C4-2B (cell line): ENCODE measurements around the gene HSD17B13.

ENCODE experiments used
- ZFX ChIP-seq: fragments of 450-650 bp; IDR thresholded peaks from 2 replicates; pipeline ENCODE4 v1.6.1; 2017
- TF ChIP-seq, protein P1 (sequence below): fragments of 450-650 bp; conservative IDR thresholded peaks from 2 replicates; pipeline ENCODE4 v1.5.1; 2017; ENCODE audit warnings: mild to moderate bottlenecking

DNA sequence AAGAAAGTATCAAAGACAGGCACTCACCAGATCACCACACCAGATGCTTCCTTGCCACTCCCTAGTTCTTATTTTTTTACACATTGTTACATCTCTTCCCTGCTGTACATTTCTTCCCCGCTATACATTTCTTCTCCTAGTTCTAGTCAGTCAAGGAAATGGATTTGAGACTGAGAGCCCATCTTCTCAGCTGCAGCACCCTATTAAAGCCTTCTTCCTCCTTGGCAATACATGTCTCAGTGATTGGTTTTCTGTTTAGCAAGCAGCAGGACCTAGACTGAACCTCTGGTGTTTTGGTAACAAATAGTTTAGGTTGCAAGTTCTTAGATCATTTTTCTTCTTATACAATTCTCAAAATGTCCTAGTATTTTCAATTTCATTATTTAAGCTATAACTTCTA, 66.9 kb downstream of the HSD17B13 start:
- TF ChIP-seq, protein P1, sequence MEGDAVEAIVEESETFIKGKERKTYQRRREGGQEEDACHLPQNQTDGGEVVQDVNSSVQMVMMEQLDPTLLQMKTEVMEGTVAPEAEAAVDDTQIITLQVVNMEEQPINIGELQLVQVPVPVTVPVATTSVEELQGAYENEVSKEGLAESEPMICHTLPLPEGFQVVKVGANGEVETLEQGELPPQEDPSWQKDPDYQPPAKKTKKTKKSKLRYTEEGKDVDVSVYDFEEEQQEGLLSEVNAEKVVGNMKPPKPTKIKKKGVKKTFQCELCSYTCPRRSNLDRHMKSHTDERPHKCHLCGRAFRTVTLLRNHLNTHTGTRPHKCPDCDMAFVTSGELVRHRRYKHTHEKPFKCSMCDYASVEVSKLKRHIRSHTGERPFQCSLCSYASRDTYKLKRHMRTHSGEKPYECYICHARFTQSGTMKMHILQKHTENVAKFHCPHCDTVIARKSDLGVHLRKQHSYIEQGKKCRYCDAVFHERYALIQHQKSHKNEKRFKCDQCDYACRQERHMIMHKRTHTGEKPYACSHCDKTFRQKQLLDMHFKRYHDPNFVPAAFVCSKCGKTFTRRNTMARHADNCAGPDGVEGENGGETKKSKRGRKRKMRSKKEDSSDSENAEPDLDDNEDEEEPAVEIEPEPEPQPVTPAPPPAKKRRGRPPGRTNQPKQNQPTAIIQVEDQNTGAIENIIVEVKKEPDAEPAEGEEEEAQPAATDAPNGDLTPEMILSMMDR = no peak
- TF ChIP-seq ZFX = no peak
